ENCODE measurements around the gene MUC4. TPM values are rescaled to one million over a fixed set of nuclear protein-coding genes. Genes with fewer than 3 reads are reported as not detected.

Gene MUC4
- total RNA-seq, 1 experiment from 2014 or later, result 0.03 TPM

GRCh38 chr3:195701042-195701915 is 110.5 kb downstream of the MUC4 start:
- ChIA-PET CTCF (no interaction called here), POLR2A (no interaction called here)
- H3K27me3 ChIP-seq (ENCODE audit: control insufficient read depth, insufficient read depth, low read length), result no peaks in the 10 kb centered on the region
- DNase-seq (ENCODE audit: low read depth, low spot score), result no peak
- no TSS peak for BruUV-seq (replicated peaks)
- TF ChIP-seq POLR2AphosphoS5 (IDR thresholded peaks at IDR 0.05; ENCODE audit: low read depth, low read length) (no peak; the same call in 1 of the 2 replicates), CTCF (IDR thresholded peaks at IDR 0.05) (no peak), SIN3A (IDR thresholded peaks at IDR 0.05; ENCODE audit: borderline replicate concordance, insufficient read depth, low read depth, low read length) (no peak), TCF7L2 (IDR thresholded peaks at IDR 0.05; ENCODE audit: low read depth, low read length) (no peak), REST (IDR thresholded peaks at IDR 0.05; ENCODE audit: insufficient read depth in 1 of 2, low read depth in 2 of 2, low read length in 1 of 2) (no peak)
- peak; percentile 30; the same call in 1 of the 2 replicates for ATAC-seq
- no peaks in the 10 kb centered on the region for H3K9me3 ChIP-seq (ENCODE audit: control insufficient read depth, insufficient read depth, low read depth, low read length)
- no peaks in the 10 kb centered on the region for H3K36me3 ChIP-seq (ENCODE audit: control insufficient read depth, insufficient read depth, low read length)
- H3K4me1 ChIP-seq (ENCODE audit: control insufficient read depth, insufficient read depth, low read length), result no peaks in the 10 kb centered on the region
- intact Hi-C loops (cut with micrococcal nuclease; ENCODE audit: unreplicated experiment), result no loop called here
- in situ Hi-C loops (cut with HindIII; ENCODE audit: low pct_unique_long_range_greater_than_20kb, low sequenced_read_pairs), result no loop called here
- H3K4me3 ChIP-seq (ENCODE audit: low read depth in 2 of 2, low read length in 2 of 2), result no peak overlapping the region
- H3K27ac ChIP-seq (ENCODE audit: low read length), result no peak overlapping the region

- H3K27me3 ChIP-seq (ENCODE audit: control insufficient read depth, insufficient read depth, low read length), result no peaks in the 10 kb centered on the region
- no peaks in the 10 kb centered on the region for H3K4me1 ChIP-seq (ENCODE audit: control insufficient read depth, insufficient read depth, low read length)
- no peak overlapping the region for H3K4me3 ChIP-seq (ENCODE audit: low read depth in 2 of 2, low read length in 2 of 2)
- CTCF ChIA-PET, result no interaction called here
- ATAC-seq (no peak), DNase-seq (ENCODE audit: low read depth, low spot score) (no peak)
- H3K36me3 ChIP-seq (ENCODE audit: control insufficient read depth, insufficient read depth, low read length), result no peaks in the 10 kb centered on the region
- no peak for TF ChIP-seq POLR2AphosphoS5 (IDR thresholded peaks at IDR 0.05; ENCODE audit: low read depth, low read length)
- no peak for TF ChIP-seq TCF7L2 (IDR thresholded peaks at IDR 0.05; ENCODE audit: low read depth, low read length)
- no peak for TF ChIP-seq CTCF (IDR thresholded peaks at IDR 0.05)
- no peak for TF ChIP-seq SIN3A (IDR thresholded peaks at IDR 0.05; ENCODE audit: borderline replicate concordance, insufficient read depth, low read depth, low read length)
- TF ChIP-seq REST (IDR thresholded peaks at IDR 0.05; ENCODE audit: insufficient read depth in 1 of 2, low read depth in 2 of 2, low read length in 1 of 2), result no peak
- POLR2A ChIA-PET, result no interaction called here
- intact Hi-C loops (cut with micrococcal nuclease; ENCODE audit: unreplicated experiment), result no loop called here
- in situ Hi-C loops (cut with HindIII; ENCODE audit: low pct_unique_long_range_greater_than_20kb, low sequenced_read_pairs), result no loop called here
- BruUV-seq (replicated peaks), result no TSS peak
- H3K9me3 ChIP-seq (ENCODE audit: control insufficient read depth, insufficient read depth, low read depth, low read length), result no peaks in the 10 kb centered on the region
- H3K27ac ChIP-seq (ENCODE audit: low read length), result no peak overlapping the region
Measured at GRCh38 chr3:195700319-195700718, 111.4 kb downstream of the MUC4 start.
